Liver (tissue), 9 donors: ENCODE results near the gene BGLAP. TPM values are rescaled to one million over a fixed set of nuclear protein-coding genes. Genes with fewer than 3 reads are reported as not detected.

Experiments used
- DNase-seq: peaks from one replicate; pipeline ENCODE4 v3.0.0-alpha.2; 2017; ENCODE audit warnings: low spot score
- H3K27ac ChIP-seq, 2 donors: one replicate each; pipeline ENCODE4 v1.7.0; 2013; ENCODE audit warnings: inconsistent platforms in 2 of 2, low read length in 2 of 2, control low read depth in 1 of 2, low read depth in 1 of 2, mild to moderate bottlenecking in 1 of 2
- H3K27me3 ChIP-seq, 4 donors: one replicate each; pipeline versions ENCODE4 v1.6.1 to v1.7.0; 2013; ENCODE audit warnings: low read length in 3 of 4, inconsistent platforms in 1 of 4, mild to moderate bottlenecking in 1 of 4, moderate library complexity in 1 of 4; ENCODE audit not compliant: control insufficient read depth in 4 of 4, insufficient read depth in 4 of 4
- H3K36me3 ChIP-seq, 4 donors: one replicate each; pipeline versions ENCODE4 v1.6.1 to v1.7.0; 2013; ENCODE audit warnings: low read length in 3 of 4, mild to moderate bottlenecking in 3 of 4, low read depth in 1 of 4, moderate library complexity in 1 of 4; ENCODE audit not compliant: control insufficient read depth in 4 of 4, insufficient read depth in 3 of 4
- H3K4me1 ChIP-seq, 4 donors: one replicate each; pipeline versions ENCODE4 v1.6.1 to v1.7.0; 2013; ENCODE audit warnings: low read length in 3 of 4, mild to moderate bottlenecking in 3 of 4, moderate library complexity in 1 of 4; ENCODE audit not compliant: control insufficient read depth in 4 of 4, insufficient read depth in 4 of 4
- H3K4me3 ChIP-seq, 3 donors: one replicate each; pipeline versions ENCODE4 v1.6.1 to v1.7.0; 2013; ENCODE audit warnings: low read length in 3 of 3, control low read depth in 1 of 3, low read depth in 1 of 3, mild to moderate bottlenecking in 1 of 3
- H3K9ac ChIP-seq, 2 donors: one replicate each; pipeline ENCODE4 v1.7.0; 2013; ENCODE audit warnings: low read length in 2 of 2, mild to moderate bottlenecking in 2 of 2, moderate library complexity in 2 of 2, control low read depth in 1 of 2, low read depth in 1 of 2
- H3K9me3 ChIP-seq, 4 donors: one replicate each; pipeline versions ENCODE4 v1.6.1 to v1.7.0; 2013; ENCODE audit warnings: low read length in 3 of 4; ENCODE audit not compliant: control insufficient read depth in 4 of 4
- ATF3 ChIP-seq: IDR thresholded peaks from 2 replicates; pipeline ENCODE4 v1.6.1; 2016; ENCODE audit warnings: antibody characterized with exemption
- FOXA1 ChIP-seq: IDR thresholded peaks from 2 replicates; pipeline ENCODE4 v1.6.1; 2016; ENCODE audit warnings: antibody characterized with exemption
- FOXA2 ChIP-seq: IDR thresholded peaks from 2 replicates; pipeline ENCODE4 v1.6.1; 2016; ENCODE audit warnings: antibody characterized with exemption
- GABPA ChIP-seq, 2 donors: IDR thresholded peaks in 1 of 2; conservative IDR thresholded peaks in 1 of 2; 2 replicates each; pipeline ENCODE4 v1.6.1; 2016; ENCODE audit warnings: antibody characterized with exemption in 2 of 2, mild to moderate bottlenecking in 1 of 2, moderate library complexity in 1 of 2
- HNF4A ChIP-seq, 2 donors: conservative IDR thresholded peaks; 2 replicates each; pipeline ENCODE4 v1.6.1; 2016; ENCODE audit warnings: antibody characterized with exemption in 2 of 2, mild to moderate bottlenecking in 2 of 2
- MAX ChIP-seq: IDR thresholded peaks from 2 replicates; pipeline ENCODE4 v1.6.1; 2016; ENCODE audit warnings: antibody characterized with exemption
- RAD21 ChIP-seq, 2 donors: IDR thresholded peaks; 2 replicates each; pipeline ENCODE4 v1.6.1; 2016; ENCODE audit warnings: antibody characterized with exemption in 2 of 2, mild to moderate bottlenecking in 2 of 2
- REST ChIP-seq: IDR thresholded peaks from 2 replicates; pipeline ENCODE4 v1.6.1; 2016; ENCODE audit warnings: antibody characterized with exemption, mild to moderate bottlenecking
- RXRA ChIP-seq, 2 donors: IDR thresholded peaks; 2 replicates each; pipeline ENCODE4 v1.6.1; 2017 to 2018; ENCODE audit warnings: antibody characterized with exemption in 2 of 2, mild to moderate bottlenecking in 1 of 2
- SP1 ChIP-seq: IDR thresholded peaks from 2 replicates; pipeline ENCODE4 v1.6.1; 2018; ENCODE audit warnings: antibody characterized with exemption, mild to moderate bottlenecking
- TAF1 ChIP-seq: conservative IDR thresholded peaks from 2 replicates; pipeline ENCODE4 v1.6.1; 2016; ENCODE audit warnings: antibody characterized with exemption, mild to moderate bottlenecking
- ZBTB33 ChIP-seq: IDR thresholded peaks from 2 replicates; pipeline ENCODE4 v1.6.1; 2016; ENCODE audit warnings: antibody characterized with exemption
- WGBS: extraction: QIAGEN DNeasy Blood & Tissue Kit; methylation state at CpG from one replicate; pipeline ENCODE4 v1.1.7; 2013; 5-methylcytosine and 5-hydroxymethylcytosine counted together
- polyA plus RNA-seq, 2 donors: library from polyadenylated mRNA; stranded (reverse) in 1 of 2; unstranded in 1 of 2; fragments of 200-250 nt in 1 of 2; fragments of >200 nt in 1 of 2; fragmentation: Nextera tagmentation in 1 of 2; extraction: Ambion mirVana in 1 of 2; gene quantifications; one replicate each; pipeline versions ENCODE4 v1.2.1 to v1.2.3, GENCODE V29; 2013 to 2015
- total RNA-seq, 2 donors: library from RNA; depleted of rRNA; stranded (reverse); fragments of >200 nt; gene quantifications; one replicate each; pipeline ENCODE4 v1.2.3, GENCODE V29; 2014
- donor health status: healthy.
- donor health status: healthy.
- donor health status: healthy.
- donor health status: healthy.
- donor health status: healthy.

BGLAP gene
- total and polyA plus RNA-seq, 4 donors = 0.06 to 0.75 (median 0.28) TPM; not detected in 1

GRCh38 chr1:156246781-156247459 is 4.9 kb downstream of the BGLAP start:
- 53% methylated on average over 16 of the region's 16 CpGs for WGBS
- H3K27me3 ChIP-seq = no peaks in the 10 kb centered on the region
- peaks cover 4 to 17% (median 9%) of the 10 kb centered on the region in 4 donors for H3K4me1 ChIP-seq
- H3K9me3 ChIP-seq = no peaks in the 10 kb centered on the region
- H3K36me3 ChIP-seq = peaks cover 5 to 38% (median 21%) of the 10 kb centered on the region in 4 donors
- H3K27ac ChIP-seq = no peak overlapping the region
- no peak overlapping the region for H3K4me3 ChIP-seq
- DNase-seq = no peak
- no peak overlapping the region for H3K9ac ChIP-seq
- TF ChIP-seq TAF1 = no peak
- no peak for TF ChIP-seq GABPA (IDR thresholded peaks at IDR 0.05 in 1 of 2, conservative IDR thresholded peaks at IDR 0.05 in 1 of 2)
- TF ChIP-seq MAX = no peak
- no peak for TF ChIP-seq FOXA1
- TF ChIP-seq RXRA (IDR thresholded peaks at IDR 0.05) = no peak
- TF ChIP-seq SP1 = no peak
- TF ChIP-seq FOXA2 = no peak
- no peak for TF ChIP-seq ATF3
- no peak for TF ChIP-seq REST
- no peak for TF ChIP-seq ZBTB33

GRCh38 chr1:156247460-156248322 is 5.7 kb downstream of the BGLAP start, which contains the start of gene PAQR6:
PAQR6 (minus strand) TSS chr1:156248056; CDS start chr1:156246731, 1,325 bp downstream.
- Histone ChIP-seq H3K9me3 (no peaks in the 10 kb centered on the region), H3K9ac (no peak within 1 kb of the TSS), H3K27me3 (no peaks in the 10 kb centered on the region), H3K4me1 (peaks cover 4 to 17% (median 9%) of the 10 kb centered on the region in 4 donors), H3K27ac (no peak within 1 kb of the TSS), H3K4me3 (no peak within 1 kb of the TSS), H3K36me3 (peaks cover 5 to 41% (median 29%) of the 10 kb centered on the region in 4 donors)
- TF ChIP-seq HNF4A (conservative IDR thresholded peaks at IDR 0.05) = no peak
- TF ChIP-seq MAX = no peak
- TF ChIP-seq ATF3 = no peak
- no peak for TF ChIP-seq TAF1
- no peak for TF ChIP-seq FOXA2
- no peak for TF ChIP-seq FOXA1
- TF ChIP-seq RAD21 (IDR thresholded peaks at IDR 0.05) = no peak
- WGBS = 70% methylated on average over 16 of the region's 16 CpGs
- no peak for DNase-seq
